Measurements from ENCODE around the gene GPN2. TPM values are rescaled to one million over a fixed set of nuclear protein-coding genes. Genes with fewer than 3 reads are reported as not detected.

The GPN2 gene
- total RNA-seq, 1 donor from 2014 or later, result 6.8 TPM

DNA sequence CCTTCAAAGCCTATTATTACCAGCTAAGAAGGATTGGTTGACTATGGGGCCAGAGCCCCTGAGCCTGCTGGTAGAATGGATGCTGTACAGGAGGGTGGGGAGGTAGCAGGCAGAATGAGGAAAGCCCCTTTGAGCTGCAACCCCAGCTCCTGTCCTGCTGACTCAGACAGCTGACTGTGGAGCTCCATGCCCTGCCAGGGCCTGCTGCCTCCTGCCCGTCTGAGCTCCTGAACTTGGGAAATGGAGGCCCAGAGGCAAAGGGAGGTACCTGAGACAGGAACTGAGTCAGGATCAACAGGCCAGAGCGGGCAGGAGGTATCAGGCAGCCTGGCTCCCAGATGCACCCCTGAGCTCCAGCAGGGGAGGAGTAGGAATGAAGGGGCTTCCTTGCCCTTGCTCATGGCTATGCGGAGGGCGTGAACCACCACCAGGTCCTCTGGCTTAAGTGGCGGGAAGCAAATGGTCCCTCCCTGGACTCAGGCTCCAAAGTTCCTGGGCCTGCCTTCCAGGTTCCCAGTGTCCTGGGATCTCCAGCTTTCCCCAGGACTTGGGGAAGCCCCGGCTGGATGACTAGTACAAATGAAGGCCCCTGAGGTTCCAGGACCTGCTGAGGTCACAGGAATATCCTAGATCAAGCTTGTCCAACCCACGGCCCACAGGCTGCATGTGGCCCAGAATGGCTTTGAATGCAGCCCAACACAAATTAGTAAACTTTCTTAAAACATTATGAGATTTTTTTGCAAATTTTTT, 31.0 kb downstream of the GPN2 start:
- Mint-ChIP-seq H3K27me3 (ENCODE audit: insufficient read depth, low read depth) (peaks cover 10% of the 10 kb centered on the region), H3K9me3 (no peaks in the 10 kb centered on the region), H3K4me1 (peaks cover 12% of the 10 kb centered on the region), H3K4me3 (no peak overlapping the region), H3K36me3 (peaks cover 3% of the 10 kb centered on the region), H3K27ac (no peak overlapping the region)
- no peaks in the 10 kb centered on the region for H3K9me3 ChIP-seq (ENCODE audit: low read depth)
- H3K79me2 ChIP-seq (ENCODE audit: low read depth), result no peaks in the 10 kb centered on the region
- no peak overlapping the region for H3K9ac ChIP-seq
- H3F3A ChIP-seq (ENCODE audit: low read depth), result peaks cover 13% of the 10 kb centered on the region
- H3K4me2 ChIP-seq, result no peak overlapping the region
- no peak for TF ChIP-seq EZH2 (IDR thresholded peaks at IDR 0.05)
- TF ChIP-seq CTCF (IDR thresholded peaks at IDR 0.05), result no peak
- TF ChIP-seq EZH2phosphoT487 (IDR thresholded peaks at IDR 0.05), result no peak
- peaks cover 36% of the 10 kb centered on the region for H3K4me1 ChIP-seq
- H3K27ac ChIP-seq, result no peak overlapping the region
- H2AFZ ChIP-seq (replicated peaks), result no peak overlapping the region
- no peaks in the 10 kb centered on the region for H3K36me3 ChIP-seq
- H3K27me3 ChIP-seq, result peaks cover 7% of the 10 kb centered on the region
- no peaks in the 10 kb centered on the region for H4K20me1 ChIP-seq (ENCODE audit: low read depth)
- H3K4me3 ChIP-seq, result no peak overlapping the region
- no peak for DNase-seq (ENCODE audit: low spot score)

- peaks cover 27% of the 10 kb centered on the region for H3K4me1 ChIP-seq
- H3K9me3 ChIP-seq (ENCODE audit: low read depth), result no peaks in the 10 kb centered on the region
- no peak overlapping the region for H3K4me3 ChIP-seq
- no peak overlapping the region for H3K27ac ChIP-seq
- TF ChIP-seq EZH2 (IDR thresholded peaks at IDR 0.05) (no peak), EZH2phosphoT487 (IDR thresholded peaks at IDR 0.05) (no peak), CTCF (IDR thresholded peaks at IDR 0.05) (no peak)
- H3K4me3 Mint-ChIP-seq, result no peak overlapping the region
- no peak overlapping the region for H3K27ac Mint-ChIP-seq
- no peaks in the 10 kb centered on the region for H3K79me2 ChIP-seq (ENCODE audit: low read depth)
- no peak for DNase-seq (ENCODE audit: low spot score)
- peaks cover 10% of the 10 kb centered on the region for H3K4me1 Mint-ChIP-seq
- no peak overlapping the region for H2AFZ ChIP-seq (replicated peaks)
- peaks cover 10% of the 10 kb centered on the region for H3K27me3 Mint-ChIP-seq (ENCODE audit: insufficient read depth, low read depth)
- no peak overlapping the region for H3K4me2 ChIP-seq
- no peak overlapping the region for H3K9ac ChIP-seq
- no peaks in the 10 kb centered on the region for H4K20me1 ChIP-seq (ENCODE audit: low read depth)
- H3K9me3 Mint-ChIP-seq, result no peaks in the 10 kb centered on the region
- no peaks in the 10 kb centered on the region for H3K27me3 ChIP-seq
- H3F3A ChIP-seq (ENCODE audit: low read depth), result peaks cover 13% of the 10 kb centered on the region
- no peaks in the 10 kb centered on the region for H3K36me3 ChIP-seq
- peaks cover 8% of the 10 kb centered on the region for H3K36me3 Mint-ChIP-seq
These were observed 31.9 kb downstream of the GPN2 start for GRCh38 chr1:26858160-26858559.

DNA sequence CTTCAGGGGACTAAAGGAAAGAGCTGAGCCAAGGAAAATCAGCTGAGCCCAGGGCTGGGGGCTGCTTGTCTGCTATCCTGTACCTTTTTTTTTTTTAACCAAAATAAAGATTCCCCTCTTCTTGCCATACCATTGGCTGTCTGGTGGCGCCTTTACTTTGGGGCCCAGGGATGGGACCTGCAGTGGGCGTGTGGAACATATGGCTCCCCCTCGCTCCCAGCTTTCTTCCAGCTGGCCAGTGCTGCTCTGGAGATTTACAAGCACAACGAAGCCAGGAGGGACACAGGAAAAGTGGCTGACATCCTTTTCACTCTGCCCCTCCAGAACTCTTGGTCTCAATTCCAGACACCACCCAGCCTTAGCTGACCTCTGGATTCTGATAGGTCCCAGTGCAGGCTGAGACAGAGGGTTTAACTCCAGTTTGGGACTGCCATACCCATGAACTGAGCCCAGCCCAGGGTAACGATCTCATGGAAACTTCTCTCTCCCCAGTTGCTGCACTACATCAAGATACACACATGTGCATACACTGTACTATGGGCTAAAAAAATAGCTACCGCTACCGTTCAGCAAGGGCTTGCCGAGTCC, 32.5 kb downstream of the GPN2 start:
- Mint-ChIP-seq H3K27ac (no peak overlapping the region), H3K9me3 (no peaks in the 10 kb centered on the region), H3K4me3 (no peak overlapping the region), H3K4me1 (peaks cover 9% of the 10 kb centered on the region), H3K27me3 (ENCODE audit: insufficient read depth, low read depth) (peaks cover 10% of the 10 kb centered on the region), H3K36me3 (peaks cover 8% of the 10 kb centered on the region)
- peaks cover 27% of the 10 kb centered on the region for H3K4me1 ChIP-seq
- TF ChIP-seq EZH2phosphoT487 (IDR thresholded peaks at IDR 0.05) (no peak), EZH2 (IDR thresholded peaks at IDR 0.05) (no peak), CTCF (IDR thresholded peaks at IDR 0.05) (no peak)
- no peak overlapping the region for H3K9ac ChIP-seq
- H3K27ac ChIP-seq, result no peak overlapping the region
- no peaks in the 10 kb centered on the region for H3K79me2 ChIP-seq (ENCODE audit: low read depth)
- H3K36me3 ChIP-seq, result no peaks in the 10 kb centered on the region
- H3K27me3 ChIP-seq, result no peaks in the 10 kb centered on the region
- H3K4me2 ChIP-seq, result no peak overlapping the region
- no peaks in the 10 kb centered on the region for H4K20me1 ChIP-seq (ENCODE audit: low read depth)
- H2AFZ ChIP-seq (replicated peaks), result no peak overlapping the region
- DNase-seq (ENCODE audit: low spot score), result no peak
- H3K9me3 ChIP-seq (ENCODE audit: low read depth), result no peaks in the 10 kb centered on the region
- no peak overlapping the region for H3K4me3 ChIP-seq
- peaks cover 13% of the 10 kb centered on the region for H3F3A ChIP-seq (ENCODE audit: low read depth)

Data from neural progenitor cell (in vitro differentiated cells).